ENCODE data around the gene LRRC71.
A peak's percentile ranks its signal among the peaks of the same experiment; 100 is the strongest.

The LRRC71 gene

GRCh38 chr1:156947127-156947526 is 26.7 kb downstream of the LRRC71 start:
- no peak for DNase-seq (ENCODE audit: low spot score)

GRCh38 chr1:156947818-156948525 is 27.5 kb downstream of the LRRC71 start:
- no peak for DNase-seq (ENCODE audit: low spot score)

GRCh38 chr1:156948708-156949107 is 28.3 kb downstream of the LRRC71 start:
- no peak for DNase-seq (ENCODE audit: low spot score)

GRCh38 chr1:156949127-156949526 is 28.7 kb downstream of the LRRC71 start:
- no peak for DNase-seq (ENCODE audit: low spot score)

- no peak for DNase-seq (ENCODE audit: low spot score)
These were observed 30.9 kb downstream of the LRRC71 start for GRCh38 chr1:156951371-156951770.

- DNase-seq (ENCODE audit: low spot score), result no peak
These were observed 33.1 kb downstream of the LRRC71 start for GRCh38 chr1:156953571-156953970.

- DNase-seq (ENCODE audit: low spot score), result no peak
These were observed 35.9 kb downstream of the LRRC71 start for GRCh38 chr1:156956333-156956732.

- no peak for DNase-seq (ENCODE audit: low spot score)
These were observed 37.2 kb downstream of the LRRC71 start for GRCh38 chr1:156957634-156958033.

- DNase-seq (ENCODE audit: low spot score), result no peak
These were observed 37.8 kb downstream of the LRRC71 start for GRCh38 chr1:156958247-156958714.

- no peak for DNase-seq (ENCODE audit: low spot score)
These were observed 39.0 kb downstream of the LRRC71 start for GRCh38 chr1:156959414-156959813.

- DNase-seq (ENCODE audit: low spot score), result no peak
These were observed 39.5 kb downstream of the LRRC71 start for GRCh38 chr1:156959925-156960324.

GRCh38 chr1:156961709-156962108 is 41.3 kb downstream of the LRRC71 start:
- peak; percentile 35 for DNase-seq (ENCODE audit: low spot score)

GRCh38 chr1:156963621-156964020 is 43.2 kb downstream of the LRRC71 start:
- peak; percentile 12 for DNase-seq (ENCODE audit: low spot score)

GRCh38 chr1:156964441-156964840 is 44.0 kb downstream of the LRRC71 start:
- no peak for DNase-seq (ENCODE audit: low spot score)

- no peak for DNase-seq (ENCODE audit: low spot score)
These were observed 49.1 kb downstream of the LRRC71 start for GRCh38 chr1:156969496-156969895.

- DNase-seq (ENCODE audit: low spot score), result no peak
These were observed 49.6 kb downstream of the LRRC71 start for GRCh38 chr1:156970017-156970416.

- no peak for DNase-seq (ENCODE audit: low spot score)
These were observed 53.0 kb downstream of the LRRC71 start for GRCh38 chr1:156973417-156973816.

GRCh38 chr1:156975084-156975483 is 54.7 kb downstream of the LRRC71 start:
- DNase-seq (ENCODE audit: low spot score), result no peak

GRCh38 chr1:156980551-156980950 is 60.1 kb downstream of the LRRC71 start:
- no peak for DNase-seq (ENCODE audit: low spot score)

All from germinal center (tissue), 1 donor.